PC-9 (cell line): ENCODE results near the gene TUFT1. TPM values are rescaled to one million over a fixed set of nuclear protein-coding genes. Genes with fewer than 3 reads are reported as not detected.

Source experiments
- BruUV-seq: library from RNA; stranded (reverse); fragments of 400-500 nt; replicated peaks from 2 replicates; lab custom pipeline; 2021; lab: Mats Ljungman, UMichigan
- CTCF ChIA-PET: fragments of 300-600 bp; sonication (Branson Sonifier 250); formaldehyde crosslinking; loops from one replicate; lab custom pipeline; 2022; ENCODE audit warnings: antibody characterized with exemption; lab: Charles Lee
- POLR2A ChIA-PET: fragments of 300-600 bp; sonication (Branson Sonifier 250); formaldehyde crosslinking; loops from one replicate; lab custom pipeline; 2022; ENCODE audit warnings: antibody characterized with exemption; ENCODE audit not compliant: unreplicated experiment; lab: Charles Lee
- DNase-seq, 2 experiments: peaks; one replicate each; pipeline versions ENCODE4 v3.0.0 to v3.0.0-alpha.2; 2015 to 2022; ENCODE audit warnings: mixed read lengths in 1 of 2
- H2AFZ ChIP-seq: fragments of 200-600 bp; sonication (generic); 2 replicates; pipeline ENCODE4 v1.8.1; 2017; ENCODE audit warnings: antibody characterized with exemption
- H3F3A ChIP-seq: fragments of 200-600 bp; sonication (generic); 2 replicates; pipeline ENCODE4 v1.8.1; 2017; ENCODE audit warnings: antibody characterized with exemption, mild to moderate bottlenecking, low read depth; ENCODE audit not compliant: insufficient read depth
- H3K27ac ChIP-seq: fragments of 200-600 bp; sonication (generic); 2 replicates; pipeline ENCODE4 v1.6.1; 2016; ENCODE audit warnings: mixed run types
- H3K27me3 ChIP-seq: fragments of 200-600 bp; sonication (generic); 2 replicates; pipeline ENCODE4 v1.6.1; 2016; ENCODE audit warnings: low read depth, mixed run types; ENCODE audit not compliant: insufficient read depth
- H3K36me3 ChIP-seq: fragments of 200-600 bp; sonication (generic); 2 replicates; pipeline ENCODE4 v1.6.1; 2016; ENCODE audit warnings: low read depth, mixed run types
- H3K4me1 ChIP-seq: fragments of 200-600 bp; sonication (generic); replicated peaks from 2 replicates; pipeline ENCODE4 v1.6.1; 2016; ENCODE audit warnings: mixed run types; ENCODE audit not compliant: insufficient read depth
- H3K4me2 ChIP-seq: fragments of 200-600 bp; sonication (generic); 2 replicates; pipeline ENCODE4 v1.6.1; 2017; ENCODE audit warnings: mixed run types
- H3K4me3 ChIP-seq: fragments of 200-600 bp; sonication (generic); 2 replicates; pipeline ENCODE4 v1.6.1; 2016; ENCODE audit warnings: mixed run types
- H3K79me2 ChIP-seq: fragments of 200-600 bp; sonication (generic); 2 replicates; pipeline ENCODE4 v1.6.1; 2017; ENCODE audit warnings: low read depth, mixed run types
- H3K9me2 ChIP-seq: fragments of 200-600 bp; sonication (generic); 2 replicates; pipeline ENCODE4 v1.8.1; 2017; ENCODE audit warnings: mild to moderate bottlenecking; ENCODE audit not compliant: insufficient read depth
- H3K9me3 ChIP-seq: fragments of 200-600 bp; sonication (generic); 2 replicates; pipeline ENCODE4 v1.8.1; 2016; ENCODE audit warnings: low read depth; ENCODE audit not compliant: insufficient read depth
- H4K20me1 ChIP-seq: fragments of 200-600 bp; sonication (generic); 2 replicates; pipeline ENCODE4 v1.8.1; 2017; ENCODE audit not compliant: insufficient read depth
- EZH2 ChIP-seq: fragments of 200-600 bp; sonication (generic); IDR thresholded peaks from 2 replicates; pipeline ENCODE4 v1.8.0; 2017; ENCODE audit warnings: antibody characterized with exemption, low read depth
- intact Hi-C: fragments of 100-400 bp; cut with micrococcal nuclease; formaldehyde crosslinking; loops from one replicate; pipeline ENCODE4 v1.10.0; 2022; ENCODE audit not compliant: unreplicated experiment
- total RNA-seq: library from RNA; stranded (reverse); gene quantifications from 2 replicates; pipeline ENCODE4 v1.2.3, GENCODE V29; 2021
- TF ChIP-seq, protein P1 (sequence below): fragments of 200-600 bp; sonication (generic); conservative IDR thresholded peaks from 2 replicates; pipeline ENCODE4 v1.6.1; 2017; ENCODE audit warnings: mixed run types, antibody characterized with exemption, mild to moderate bottlenecking, moderate library complexity

TUFT1 gene
- total RNA-seq, 1 experiment from 2014 or later: 35.3 TPM

DNA sequence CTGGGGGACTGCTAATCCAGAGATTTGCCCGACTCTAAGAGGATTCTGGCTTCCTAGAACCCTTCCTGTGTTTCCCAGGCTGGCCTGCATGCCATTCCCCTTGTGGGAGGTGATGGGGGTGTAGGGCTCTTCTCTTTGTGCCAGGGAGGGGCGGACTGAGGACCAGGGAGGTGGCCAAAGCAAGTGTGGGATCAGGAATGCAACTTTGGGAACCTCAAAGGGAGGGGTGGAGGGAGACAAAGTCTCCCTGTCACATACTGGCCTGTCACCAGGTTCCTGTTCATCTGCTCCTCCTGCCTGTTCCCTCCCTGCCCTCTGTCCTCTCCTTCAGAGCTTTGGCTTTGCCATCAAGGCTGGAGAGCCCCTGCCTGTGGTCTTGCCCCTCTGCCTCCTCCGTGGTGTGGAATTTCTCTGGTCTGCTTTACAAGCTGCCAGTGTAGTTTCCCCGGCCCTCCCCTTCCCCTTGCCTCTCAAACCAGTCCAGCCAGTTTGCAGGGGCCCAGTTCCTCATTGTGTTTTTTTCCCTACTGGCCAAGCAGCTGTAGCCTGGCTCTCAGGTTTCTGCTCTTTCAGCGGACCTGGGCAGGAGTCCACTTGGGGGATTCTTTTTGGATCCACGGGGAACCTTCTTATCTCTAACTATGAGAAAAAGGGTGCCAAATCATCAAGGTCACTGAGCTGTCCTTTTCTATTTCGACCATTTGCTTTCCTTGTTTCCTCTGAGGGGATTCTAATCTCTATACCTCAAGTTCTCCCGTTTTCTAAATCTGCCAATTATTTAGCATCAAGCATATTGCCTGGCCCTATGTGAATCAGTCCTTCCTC, 27.1 kb upstream of the TUFT1 start:
- Histone ChIP-seq H3K4me2 (peak overlapping the region; percentile 97), H3F3A (peaks cover 75% of the 10 kb centered on the region), H3K36me3 (no peaks in the 10 kb centered on the region), H2AFZ (peak overlapping the region; percentile 32; the same call in 1 of the 2 replicates), H4K20me1 (no peaks in the 10 kb centered on the region), H3K4me1 (peaks cover 69% of the 10 kb centered on the region), H3K79me2 (peaks cover 48% of the 10 kb centered on the region), H3K9me2 (no peaks in the 10 kb centered on the region), H3K27me3 (no peaks in the 10 kb centered on the region), H3K4me3 (peak overlapping the region; percentile 62), H3K9me3 (no peaks in the 10 kb centered on the region), H3K27ac (peak overlapping the region; percentile 96)
- intact Hi-C loops: loop anchor here (1.0 to 5.0 kb wide), 5 partner anchors 18 to 316 kb away; partner anchors contain the start of gene PIP5K1A
- ChIA-PET POLR2A (interaction anchor here (0.5 to 1.0 kb wide), 3 partner anchors 27 to 72 kb away, joined by 3 to 7 read pairs (median 3); partner anchors contain the start of gene POGZ), CTCF (no interaction called here)
- BruUV-seq: TSS peak; percentile 75
- TF ChIP-seq, protein P1, sequence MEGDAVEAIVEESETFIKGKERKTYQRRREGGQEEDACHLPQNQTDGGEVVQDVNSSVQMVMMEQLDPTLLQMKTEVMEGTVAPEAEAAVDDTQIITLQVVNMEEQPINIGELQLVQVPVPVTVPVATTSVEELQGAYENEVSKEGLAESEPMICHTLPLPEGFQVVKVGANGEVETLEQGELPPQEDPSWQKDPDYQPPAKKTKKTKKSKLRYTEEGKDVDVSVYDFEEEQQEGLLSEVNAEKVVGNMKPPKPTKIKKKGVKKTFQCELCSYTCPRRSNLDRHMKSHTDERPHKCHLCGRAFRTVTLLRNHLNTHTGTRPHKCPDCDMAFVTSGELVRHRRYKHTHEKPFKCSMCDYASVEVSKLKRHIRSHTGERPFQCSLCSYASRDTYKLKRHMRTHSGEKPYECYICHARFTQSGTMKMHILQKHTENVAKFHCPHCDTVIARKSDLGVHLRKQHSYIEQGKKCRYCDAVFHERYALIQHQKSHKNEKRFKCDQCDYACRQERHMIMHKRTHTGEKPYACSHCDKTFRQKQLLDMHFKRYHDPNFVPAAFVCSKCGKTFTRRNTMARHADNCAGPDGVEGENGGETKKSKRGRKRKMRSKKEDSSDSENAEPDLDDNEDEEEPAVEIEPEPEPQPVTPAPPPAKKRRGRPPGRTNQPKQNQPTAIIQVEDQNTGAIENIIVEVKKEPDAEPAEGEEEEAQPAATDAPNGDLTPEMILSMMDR: no peak
- no peak for TF ChIP-seq EZH2
- DNase-seq: peak; percentile 89 to 91

DNA sequence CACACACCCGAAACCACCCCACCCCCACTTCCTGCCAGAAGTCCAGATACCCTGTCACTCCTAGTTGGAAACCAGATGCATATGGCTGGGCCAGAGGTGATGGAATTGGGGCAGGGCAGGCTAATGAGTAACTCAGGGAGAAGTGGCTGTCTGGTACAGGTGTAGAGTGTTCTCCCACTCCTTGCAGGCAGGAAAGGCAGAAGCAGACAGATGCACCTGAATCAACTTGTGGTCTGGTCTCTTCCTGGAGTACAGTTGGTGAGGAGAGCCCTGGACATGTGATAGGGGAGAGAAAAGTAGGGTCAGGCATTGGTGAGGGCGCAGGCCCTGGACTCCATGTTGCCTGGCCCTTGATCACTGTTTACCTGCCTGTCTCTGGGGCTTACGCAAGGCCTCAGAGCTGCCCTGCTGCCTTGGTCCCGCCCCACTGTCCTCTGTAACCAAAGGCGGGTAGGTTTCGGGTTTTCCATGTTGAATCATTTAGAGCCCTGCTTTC, 26.4 kb upstream of the TUFT1 start:
- DNase-seq: peak; percentile 73 to 85
- peak overlapping the region; percentile 96 for H3K27ac ChIP-seq
- H3K36me3 ChIP-seq: no peaks in the 10 kb centered on the region
- peaks cover 53% of the 10 kb centered on the region for H3K79me2 ChIP-seq
- CTCF ChIA-PET: no interaction called here
- TF ChIP-seq, protein P1: no peak
- TF ChIP-seq EZH2: no peak
- peaks cover 66% of the 10 kb centered on the region for H3K4me1 ChIP-seq
- peak overlapping the region; percentile 39; the same call in 1 of the 2 replicates for H2AFZ ChIP-seq
- H3K9me2 ChIP-seq: no peaks in the 10 kb centered on the region
- H3K9me3 ChIP-seq: no peaks in the 10 kb centered on the region
- POLR2A ChIA-PET: interaction anchor here (0.5 to 1.0 kb wide), 3 partner anchors 26 to 72 kb away, joined by 3 to 7 read pairs (median 3); partner anchors contain the start of gene POGZ
- peak overlapping the region; percentile 97 for H3K4me2 ChIP-seq
- H3F3A ChIP-seq: peaks cover 72% of the 10 kb centered on the region
- H3K27me3 ChIP-seq: no peaks in the 10 kb centered on the region
- H4K20me1 ChIP-seq: no peaks in the 10 kb centered on the region
- H3K4me3 ChIP-seq: peak overlapping the region; percentile 62
- TSS peak; percentile 27 for BruUV-seq
- intact Hi-C loops: loop anchor here (1.0 to 5.0 kb wide), 6 partner anchors 18 to 316 kb away; partner anchors contain the start of gene PIP5K1A

DNA sequence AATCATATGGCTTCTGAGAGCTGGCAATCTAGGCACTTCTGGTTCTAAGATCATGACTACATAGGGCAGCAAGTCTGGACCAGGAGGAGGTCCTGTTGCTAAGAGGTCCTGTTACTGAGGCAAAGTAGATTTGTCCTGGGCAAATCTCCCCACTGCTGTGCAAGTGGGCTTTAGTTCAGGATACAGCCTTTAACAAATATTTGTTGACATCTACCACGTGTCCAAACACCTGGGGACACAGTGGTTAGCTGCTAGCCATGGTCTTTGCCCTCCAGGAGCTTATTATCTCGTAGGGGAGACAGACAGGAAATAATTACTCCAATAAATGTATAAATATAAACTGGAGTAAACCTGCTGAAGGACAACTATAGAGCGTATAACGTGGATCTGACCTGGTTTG, 25.7 kb upstream of the TUFT1 start:
- peak in 1 of 2 experiments; percentile 41 for DNase-seq

More for the DNA sequence above, 25.7 kb upstream of the TUFT1 start:
- no TSS peak for BruUV-seq
- Histone ChIP-seq H3K79me2 (peaks cover 53% of the 10 kb centered on the region), H4K20me1 (no peaks in the 10 kb centered on the region), H2AFZ (0 out of 2 replicates have a peak overlapping the region, but pooled peaks have one; percentile 39), H3K4me2 (peak overlapping the region; percentile 97), H3K9me3 (no peaks in the 10 kb centered on the region), H3K27me3 (no peaks in the 10 kb centered on the region), H3K27ac (peak overlapping the region; percentile 96), H3K4me1 (peaks cover 59% of the 10 kb centered on the region), H3K4me3 (peak overlapping the region; percentile 62), H3K36me3 (0 out of 2 replicates have a peak, but pooled peaks cover 6% of the 10 kb centered on the region), H3F3A (peaks cover 65% of the 10 kb centered on the region), H3K9me2 (no peaks in the 10 kb centered on the region)
- TF ChIP-seq, protein P1: no peak
- no peak for TF ChIP-seq EZH2
- ChIA-PET CTCF (interaction anchor here (0.6 kb wide), 1 partner anchor 25 kb away, joined by 3 read pairs; no protein-coding TSS in a partner anchor), POLR2A (interaction anchor here (0.6 kb wide), 1 partner anchor 203 kb away, joined by 4 read pairs; no protein-coding TSS in a partner anchor)
- intact Hi-C loops: loop anchor here (1.0 to 5.0 kb wide), 2 partner anchors 41 to 317 kb away; partner anchors contain the start of gene PIP5K1A
